ENCODE measurements around the gene MGME1.

DNA sequence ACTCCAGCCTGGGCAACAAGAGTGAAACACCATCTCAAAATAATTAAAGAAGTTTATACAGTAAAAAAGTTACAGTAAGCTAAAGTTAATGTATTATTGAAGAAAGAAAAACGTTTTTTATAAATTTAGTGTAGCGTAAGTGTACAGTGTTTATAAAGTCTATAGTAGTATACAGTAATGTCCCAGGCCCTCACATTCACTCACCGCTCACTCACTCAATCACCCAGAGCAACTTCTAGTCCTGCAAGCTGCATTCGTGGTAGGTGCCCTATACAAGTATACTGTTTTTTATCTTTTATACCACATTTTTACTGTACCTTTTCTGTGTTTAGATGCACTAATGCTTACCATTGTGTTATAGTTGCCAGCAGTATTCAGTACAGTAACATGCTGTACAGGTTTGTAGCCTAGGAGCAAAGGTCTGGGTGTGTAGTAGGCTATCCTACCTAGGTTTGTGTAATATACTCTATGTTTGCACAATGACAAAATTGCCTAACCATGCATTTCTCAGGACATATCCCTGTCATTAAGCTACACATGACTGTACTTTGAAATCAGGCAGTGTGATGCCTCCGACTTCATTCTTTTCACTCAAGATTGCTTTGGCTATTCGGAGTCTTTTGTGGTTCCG lies 16.7 kb downstream of the MGME1 start:
- no peak for TF ChIP-seq GATA2 (CRISPR knock-in tag; IDR thresholded peaks at IDR 0.05)
- TF ChIP-seq RAD21 (CRISPR knock-in tag; conservative IDR thresholded peaks at IDR 0.05 in 1 of 2, IDR thresholded peaks at IDR 0.05 in 1 of 2) = no peak
- no peak for TF ChIP-seq POLR2A (conservative IDR thresholded peaks at IDR 0.05)
- no peak for TF ChIP-seq TCF7L2 (IDR thresholded peaks at IDR 0.05; ENCODE audit: low read depth, low read length)
- TF ChIP-seq ZNF75A (CRISPR knock-in tag; IDR thresholded peaks at IDR 0.05) = no peak
- no peak for TF ChIP-seq POLR2AphosphoS5 (IDR thresholded peaks at IDR 0.05; ENCODE audit: control insufficient read depth, insufficient read depth, low read depth, low read length)
